T-helper 2 cell treated with Interferon-gamma antibody and Interleukin-4, amounts not matched to agents 100 ng/mL and 5 ng/mL, for 36 hours (primary cell): ENCODE data around the gene GPR142. TPM values are rescaled to one million over a fixed set of nuclear protein-coding genes. Genes with fewer than 3 reads are reported as not detected.

Experiments used
- intact Hi-C: fragments of 100-400 bp; cut with micrococcal nuclease; formaldehyde crosslinking; loops from one replicate; pipeline ENCODE4 v1.15.1; 2023
- total RNA-seq: library from RNA; stranded (reverse); gene quantifications from 2 replicates; pipeline ENCODE4 v1.2.3, GENCODE V29; 2022

The GPR142 gene
- total RNA-seq, 1 donor from 2014 or later, result not detected

DNA sequence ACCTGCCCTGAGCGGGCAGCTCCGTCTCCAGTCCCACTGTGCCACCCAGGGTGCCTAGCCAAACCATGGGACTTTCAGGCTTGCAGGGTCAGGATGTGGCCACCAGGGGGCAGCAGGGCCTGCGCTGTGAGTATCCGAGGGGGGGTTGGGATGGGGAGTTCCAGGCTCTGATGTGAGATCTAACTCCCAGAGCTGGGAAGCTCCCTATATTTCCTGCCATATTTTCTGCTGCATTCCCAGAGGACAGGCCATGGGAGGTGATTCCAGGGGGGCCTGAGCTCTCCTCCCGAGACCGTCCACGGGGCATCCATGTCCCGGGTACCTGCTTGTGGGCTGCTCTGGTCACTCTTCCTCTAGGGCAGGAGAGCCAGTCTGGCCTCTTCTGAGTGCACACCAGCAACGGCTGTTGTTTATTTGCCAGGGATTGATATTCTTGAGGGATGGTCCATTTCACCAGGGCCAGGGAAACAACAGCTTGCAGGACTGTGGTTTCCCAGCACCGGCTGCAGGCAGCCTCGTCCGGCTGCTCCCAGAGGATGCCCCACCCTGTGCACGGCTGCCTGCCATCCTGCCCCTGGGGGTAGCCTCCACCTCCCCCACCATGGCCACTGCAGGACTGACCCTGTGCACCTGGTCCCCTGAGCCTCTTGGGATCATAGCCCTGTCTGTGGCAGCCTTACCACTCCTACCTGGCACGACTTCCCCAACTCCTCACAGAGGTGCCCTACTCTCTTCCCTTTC lies 1.2 kb downstream of the GPR142 start:
- intact Hi-C loops, result loop anchor here (1.0 to 5.0 kb wide), 3 partner anchors 89 to 279 kb away; no protein-coding TSS in a partner anchor

- intact Hi-C loops, result loop anchor here (2.0 to 5.0 kb wide), 2 partner anchors 164 to 278 kb away; no protein-coding TSS in a partner anchor
Measured at GRCh38 chr17:74369221-74369620, 1.9 kb downstream of the GPR142 start.

DNA sequence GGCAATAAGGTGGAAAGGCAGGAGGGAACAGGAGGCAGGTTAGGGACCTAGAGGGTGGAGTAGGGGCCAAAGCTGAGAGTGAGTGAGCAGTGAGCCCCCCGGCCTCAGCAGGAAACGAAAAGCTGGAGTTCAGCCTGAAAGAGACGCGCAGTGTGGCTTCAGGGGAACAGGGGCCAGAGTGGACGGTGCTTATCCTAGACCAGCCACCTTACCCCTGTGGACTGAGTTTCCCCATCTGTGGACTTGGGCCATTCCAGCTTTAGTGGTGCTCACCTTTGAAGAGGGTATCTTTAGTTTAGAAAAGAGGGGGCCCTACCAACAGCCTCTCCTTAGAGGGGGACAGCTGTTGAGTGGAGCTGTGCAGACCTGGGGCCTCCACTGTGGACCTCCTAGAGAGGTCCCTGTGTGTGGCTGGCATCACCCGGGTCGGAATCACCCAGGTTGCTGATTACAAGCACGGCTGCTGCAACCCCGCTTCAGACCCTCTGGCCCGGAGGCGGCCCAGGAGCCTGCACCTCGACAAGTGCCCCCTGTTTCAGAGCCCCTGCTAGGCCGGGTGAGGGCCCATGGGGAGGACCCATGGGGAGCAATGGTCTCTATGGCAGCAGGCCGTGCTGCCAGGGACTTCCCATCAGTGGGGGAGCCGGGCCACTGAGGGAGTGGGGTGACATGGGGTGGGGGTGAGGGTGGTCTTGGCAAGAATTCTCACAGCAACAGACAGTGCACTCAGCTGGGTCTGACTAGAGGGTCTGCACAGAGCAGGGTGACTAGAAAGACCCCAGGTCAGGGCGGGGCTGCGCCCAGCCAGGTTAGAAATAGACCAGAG lies 2.6 kb downstream of the GPR142 start:
- intact Hi-C loops, result loop anchor here (2.0 to 5.0 kb wide), 2 partner anchors 163 to 277 kb away; no protein-coding TSS in a partner anchor

DNA sequence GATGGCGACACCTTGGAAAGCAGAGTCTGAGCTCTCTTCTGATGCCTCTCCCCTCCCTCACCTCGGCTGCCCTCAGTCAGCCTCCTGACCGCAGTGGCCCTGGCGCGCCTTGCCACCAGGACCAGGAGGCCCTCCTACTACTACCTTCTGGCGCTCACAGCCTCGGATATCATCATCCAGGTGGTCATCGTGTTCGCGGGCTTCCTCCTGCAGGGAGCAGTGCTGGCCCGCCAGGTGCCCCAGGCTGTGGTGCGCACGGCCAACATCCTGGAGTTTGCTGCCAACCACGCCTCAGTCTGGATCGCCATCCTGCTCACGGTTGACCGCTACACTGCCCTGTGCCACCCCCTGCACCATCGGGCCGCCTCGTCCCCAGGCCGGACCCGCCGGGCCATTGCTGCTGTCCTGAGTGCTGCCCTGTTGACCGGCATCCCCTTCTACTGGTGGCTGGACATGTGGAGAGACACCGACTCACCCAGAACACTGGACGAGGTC lies 4.4 kb downstream of the GPR142 start:
- intact Hi-C loops, result no loop called here

DNA sequence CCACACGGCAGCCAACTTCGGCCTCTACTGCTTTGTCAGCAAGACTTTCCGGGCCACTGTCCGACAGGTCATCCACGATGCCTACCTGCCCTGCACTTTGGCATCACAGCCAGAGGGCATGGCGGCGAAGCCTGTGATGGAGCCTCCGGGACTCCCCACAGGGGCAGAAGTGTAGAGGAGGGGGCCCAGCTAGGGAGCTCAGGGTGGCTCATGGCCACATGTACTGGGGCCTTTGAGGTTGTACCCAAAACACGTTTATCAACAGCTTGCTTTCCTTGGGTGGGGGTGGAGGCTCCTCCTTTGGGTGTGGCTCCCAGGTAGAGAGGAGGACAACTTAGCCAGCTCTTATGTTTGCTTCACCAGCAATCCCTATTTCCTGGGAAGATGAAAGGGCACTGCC lies 5.1 kb downstream of the GPR142 start:
- intact Hi-C loops, result no loop called here

GRCh38 chr17:74373838-74374606 lies 6.7 kb downstream of the GPR142 start:
- intact Hi-C loops, result no loop called here

DNA sequence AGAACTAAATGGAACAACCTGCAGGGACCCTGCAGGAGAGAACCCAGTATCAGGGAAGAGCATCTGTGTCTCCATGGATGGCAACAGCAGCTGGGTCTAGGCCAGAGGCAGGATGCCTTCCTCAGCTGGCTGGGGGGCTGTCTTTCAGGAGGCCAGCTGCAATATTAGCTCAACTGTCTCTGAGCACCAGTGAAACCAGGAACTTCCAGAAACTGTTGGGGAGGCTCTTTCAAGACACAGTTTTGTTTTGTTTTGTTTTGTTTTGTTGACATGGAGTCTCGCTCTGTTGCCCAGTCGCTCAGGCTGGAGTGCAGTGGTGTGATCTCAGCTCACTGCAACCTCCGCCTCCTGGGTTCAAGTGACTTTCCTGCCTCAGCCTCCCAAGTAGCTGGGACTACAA lies 7.6 kb downstream of the GPR142 start:
- intact Hi-C loops, result no loop called here

DNA sequence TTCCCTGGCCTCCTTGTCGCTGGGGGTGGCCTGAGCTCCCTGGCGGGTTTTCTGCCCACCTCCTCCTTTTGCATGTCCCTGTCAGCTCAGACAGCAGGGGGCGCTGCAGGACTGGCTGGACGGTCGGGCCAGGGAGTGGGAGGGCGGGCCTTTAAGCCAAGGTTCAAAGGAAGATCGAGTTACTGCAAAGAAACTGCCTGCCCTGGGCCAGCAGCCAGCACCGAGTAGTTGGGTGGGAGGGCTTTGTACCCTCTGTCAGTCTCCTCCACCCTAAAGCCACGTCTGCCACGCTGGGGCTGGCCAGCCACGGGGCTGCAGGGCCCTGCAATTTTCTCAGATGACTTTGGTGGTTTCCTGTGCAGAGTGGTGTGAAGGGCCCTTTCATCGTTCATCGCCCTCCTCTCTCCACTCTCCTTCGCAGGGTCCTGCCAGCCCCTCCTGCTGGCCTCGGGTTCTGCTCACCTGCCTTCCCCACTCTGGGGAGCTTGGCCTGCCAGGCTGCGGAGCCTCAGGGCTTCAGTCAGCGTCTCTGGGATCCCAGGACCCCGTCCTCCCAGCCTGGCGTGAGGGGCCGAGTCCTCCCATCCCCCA lies 12.3 kb downstream of the GPR142 start:
- intact Hi-C loops, result loop anchor here (1.0 kb wide), 4 partner anchors 78 to 223 kb away; no protein-coding TSS in a partner anchor

DNA sequence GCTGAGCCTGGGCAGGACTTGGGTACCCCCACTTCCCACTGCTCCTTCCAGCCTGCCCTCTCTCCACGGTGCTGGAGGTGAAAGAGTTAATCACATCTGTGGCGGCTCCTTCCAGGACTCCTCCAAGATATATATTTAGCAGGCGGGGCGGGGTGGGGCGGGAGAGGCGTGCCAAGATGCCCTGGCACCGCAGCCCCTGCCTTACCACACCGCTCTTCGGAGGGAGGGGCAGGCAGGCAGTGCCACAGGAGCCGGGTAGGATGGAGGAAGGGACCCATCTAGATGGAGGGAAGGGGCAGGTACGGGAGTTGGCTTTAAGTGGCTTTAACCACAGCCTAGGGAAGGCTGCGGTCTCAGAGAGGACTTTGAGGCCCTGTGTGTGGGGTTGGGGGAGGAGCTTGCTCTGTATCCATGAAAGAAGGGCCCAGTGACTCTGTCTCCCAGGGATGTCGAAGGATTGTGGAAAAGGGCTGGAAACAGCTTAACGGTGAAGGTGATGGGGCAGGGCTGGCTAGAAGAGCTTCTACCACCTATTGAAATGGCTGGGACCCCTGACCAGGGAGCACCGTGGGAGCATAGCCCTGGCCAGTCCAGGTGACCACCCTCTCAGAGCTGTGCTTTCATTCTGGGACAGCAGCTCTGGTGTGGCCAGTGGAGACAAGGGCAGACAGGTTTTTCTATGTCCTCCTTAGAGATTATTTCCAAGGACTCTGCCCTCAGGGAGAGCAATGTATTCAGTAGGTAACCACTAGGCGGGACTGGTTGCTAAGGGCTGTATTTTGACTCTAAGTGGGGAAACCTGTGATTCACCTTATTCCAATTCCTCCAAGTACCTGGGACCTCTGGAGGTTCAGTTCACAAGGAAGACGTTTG lies 13.0 kb downstream of the GPR142 start:
- intact Hi-C loops, result no loop called here

- intact Hi-C loops, result no loop called here
Measured at GRCh38 chr17:74380959-74381808, 13.9 kb downstream of the GPR142 start.

DNA sequence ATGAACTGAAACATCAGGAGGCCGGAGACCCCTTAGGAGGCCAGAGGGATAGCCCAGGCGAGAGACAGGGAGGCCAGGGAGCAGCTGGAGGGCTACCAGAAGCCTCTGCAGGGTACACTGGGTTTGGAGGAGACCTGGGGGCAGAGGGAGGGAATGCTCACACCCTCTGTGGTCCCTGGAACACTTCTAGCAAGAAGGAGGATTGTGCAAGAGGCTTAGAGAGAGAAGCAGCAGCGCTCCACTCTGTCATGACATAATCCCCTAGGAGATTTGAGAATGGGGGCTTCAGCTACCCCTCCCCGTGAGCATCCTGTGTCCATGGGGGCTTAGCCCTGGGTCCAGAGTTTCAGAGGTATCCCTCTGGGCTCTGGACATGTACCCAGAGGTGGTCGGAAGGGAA lies 15.8 kb downstream of the GPR142 start:
- intact Hi-C loops, result no loop called here

DNA sequence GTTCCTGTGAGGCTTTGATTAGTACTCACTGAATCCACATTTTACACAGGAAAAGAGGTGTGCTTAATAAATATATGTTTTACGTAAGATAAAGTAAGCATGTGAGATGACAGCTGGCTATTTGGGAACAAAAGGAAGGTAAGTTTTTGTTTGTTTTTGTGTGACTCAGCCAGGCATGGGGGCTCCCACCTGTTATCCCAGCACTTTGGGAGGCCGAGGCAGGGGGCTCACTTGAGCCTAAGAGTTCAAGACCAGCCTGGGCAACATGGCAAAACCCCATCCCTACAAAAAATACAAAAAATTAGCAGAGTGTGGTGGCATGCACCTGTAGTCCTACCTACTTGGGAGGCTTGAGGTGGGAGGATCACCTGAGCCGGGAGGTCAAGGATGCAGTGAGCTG lies 17.9 kb downstream of the GPR142 start:
- intact Hi-C loops, result no loop called here

- intact Hi-C loops, result no loop called here
Measured at GRCh38 chr17:74386386-74386785, 19.1 kb downstream of the GPR142 start.

DNA sequence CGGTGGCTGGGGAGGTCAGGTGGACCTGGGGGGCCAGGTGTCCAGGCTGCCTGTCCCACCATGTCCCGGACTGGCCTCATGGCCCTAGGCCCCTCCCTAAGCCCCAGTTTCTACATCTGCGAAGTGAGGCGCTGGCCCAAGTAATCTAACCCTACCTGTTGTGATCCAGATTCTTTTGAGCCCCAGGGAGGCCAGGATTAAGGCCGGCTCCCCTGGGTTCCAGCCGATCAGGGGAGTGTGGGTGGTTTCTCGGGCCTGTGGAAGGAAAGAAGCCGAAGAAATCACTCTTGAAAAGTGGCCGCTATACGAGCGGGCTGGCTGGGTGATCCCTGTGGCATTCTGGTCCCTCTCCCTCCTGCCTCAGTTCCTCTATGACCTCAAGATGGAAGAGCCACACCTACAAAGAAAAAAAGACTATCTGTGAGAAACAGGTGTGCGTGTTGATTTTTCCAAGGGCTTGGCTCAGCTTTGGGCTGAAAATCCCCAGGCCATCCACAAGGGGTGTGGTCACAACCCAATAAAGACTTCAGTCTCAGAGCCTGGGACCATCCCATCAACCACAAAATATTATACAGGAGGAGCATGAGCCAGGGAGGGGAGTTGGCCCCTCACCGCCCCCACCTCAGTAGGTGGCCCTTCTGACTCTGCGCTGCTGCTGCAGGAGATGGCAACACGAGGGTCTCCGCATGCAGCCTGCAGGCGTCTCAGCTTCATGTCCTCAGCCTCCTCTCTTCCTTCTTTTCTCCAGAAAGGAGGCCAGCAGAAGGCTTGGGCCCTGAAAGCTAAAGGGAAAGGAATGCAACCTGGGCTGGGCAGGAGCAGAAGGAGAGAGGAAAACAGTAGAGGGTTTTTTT lies 20.3 kb downstream of the GPR142 start:
- intact Hi-C loops, result no loop called here

DNA sequence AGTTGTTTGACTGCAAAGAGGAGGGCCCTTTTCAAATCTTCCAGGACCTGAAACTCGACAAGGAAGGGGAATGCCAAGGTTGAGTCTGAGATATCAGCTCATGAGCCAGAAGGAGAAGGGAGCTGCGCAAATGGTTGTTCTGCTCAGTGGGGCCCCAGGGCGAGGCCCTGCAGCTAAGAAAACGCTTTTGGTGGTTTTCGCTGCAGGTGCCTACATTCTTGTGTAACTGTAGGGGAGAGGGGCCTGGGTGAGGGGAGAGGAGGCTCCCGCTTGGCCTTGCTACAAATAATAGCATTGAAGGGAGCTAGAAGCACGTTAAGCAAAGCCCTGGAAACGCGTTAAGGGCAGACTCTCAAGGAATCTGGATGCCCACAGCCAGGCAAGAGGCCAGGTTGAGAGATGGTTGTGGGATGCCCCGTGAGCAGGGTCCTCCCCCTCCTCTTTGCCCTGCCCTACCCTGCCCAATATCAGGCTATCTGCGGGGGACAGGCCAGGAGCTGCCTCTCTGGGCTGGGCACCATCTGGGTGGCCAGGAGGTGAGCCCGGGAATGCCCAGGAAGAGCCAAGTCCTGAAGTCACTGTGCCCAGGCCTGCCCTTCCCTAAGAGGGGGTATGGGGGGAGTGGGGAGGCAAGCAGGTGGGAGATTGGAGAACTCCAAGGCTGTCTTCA lies 21.9 kb downstream of the GPR142 start:
- intact Hi-C loops, result no loop called here

GRCh38 chr17:74389937-74390679 lies 22.8 kb downstream of the GPR142 start:
- intact Hi-C loops, result no loop called here
